Glutamatergic neuron (in vitro differentiated cells): ENCODE results near the gene CABP4. TPM values are rescaled to one million over a fixed set of nuclear protein-coding genes. Genes with fewer than 3 reads are reported as not detected.

Source experiments
- DNase-seq: peaks from one replicate; pipeline ENCODE4 v3.0.0; 2022
- H3K27ac Mint-ChIP-seq: one replicate; pipeline ENCODE4 v1.8.0; 2020; ENCODE audit warnings: mild to moderate bottlenecking, mixed read lengths, inconsistent platforms; ENCODE audit not compliant: unreplicated experiment
- H3K27me3 Mint-ChIP-seq: one replicate; pipeline ENCODE4 v1.8.0; 2020; ENCODE audit warnings: mild to moderate bottlenecking, moderate library complexity, mixed read lengths, inconsistent platforms; ENCODE audit not compliant: unreplicated experiment
- H3K36me3 Mint-ChIP-seq: one replicate; pipeline ENCODE4 v1.8.0; 2020; ENCODE audit warnings: mild to moderate bottlenecking, mixed read lengths, inconsistent platforms; ENCODE audit not compliant: unreplicated experiment
- H3K4me1 Mint-ChIP-seq: one replicate; pipeline ENCODE4 v1.8.0; 2020; ENCODE audit warnings: mild to moderate bottlenecking, low read depth, mixed read lengths, inconsistent platforms; ENCODE audit not compliant: unreplicated experiment
- H3K4me3 Mint-ChIP-seq: one replicate; pipeline ENCODE4 v1.8.0; 2020; ENCODE audit warnings: mild to moderate bottlenecking, mixed read lengths, inconsistent platforms; ENCODE audit not compliant: unreplicated experiment
- H3K9me3 Mint-ChIP-seq: one replicate; pipeline ENCODE4 v1.8.0; 2020; ENCODE audit warnings: mild to moderate bottlenecking, moderate library complexity, mixed read lengths, inconsistent platforms; ENCODE audit not compliant: unreplicated experiment
- total RNA-seq: library from RNA; stranded (reverse); fragmentation: NEBNext Ultra II Directional; extraction: Animal tissue kit (Norgen Biotek cat#: 25700); gene quantifications from one replicate; pipeline ENCODE4 v1.2.1, GENCODE V29; 2021; ENCODE audit not compliant: unreplicated experiment
- TF ChIP-seq, protein P1 (sequence below): fragments of 200-600 bp; sonication (generic); IDR thresholded peaks from one replicate; pipeline ENCODE4 v1.5.0; 2021; ENCODE audit not compliant: partially characterized antibody, unreplicated experiment

CABP4 gene
- total RNA-seq, 1 donor from 2014 or later, result not detected

- Mint-ChIP-seq H3K4me3 (peak overlapping the region; percentile 85), H3K9me3 (peaks cover 10% of the 10 kb centered on the region), H3K27me3 (peaks cover 18% of the 10 kb centered on the region), H3K36me3 (no peaks in the 10 kb centered on the region), H3K4me1 (peaks cover 10% of the 10 kb centered on the region), H3K27ac (peak overlapping the region; percentile 53)
- TF ChIP-seq, protein P1, sequence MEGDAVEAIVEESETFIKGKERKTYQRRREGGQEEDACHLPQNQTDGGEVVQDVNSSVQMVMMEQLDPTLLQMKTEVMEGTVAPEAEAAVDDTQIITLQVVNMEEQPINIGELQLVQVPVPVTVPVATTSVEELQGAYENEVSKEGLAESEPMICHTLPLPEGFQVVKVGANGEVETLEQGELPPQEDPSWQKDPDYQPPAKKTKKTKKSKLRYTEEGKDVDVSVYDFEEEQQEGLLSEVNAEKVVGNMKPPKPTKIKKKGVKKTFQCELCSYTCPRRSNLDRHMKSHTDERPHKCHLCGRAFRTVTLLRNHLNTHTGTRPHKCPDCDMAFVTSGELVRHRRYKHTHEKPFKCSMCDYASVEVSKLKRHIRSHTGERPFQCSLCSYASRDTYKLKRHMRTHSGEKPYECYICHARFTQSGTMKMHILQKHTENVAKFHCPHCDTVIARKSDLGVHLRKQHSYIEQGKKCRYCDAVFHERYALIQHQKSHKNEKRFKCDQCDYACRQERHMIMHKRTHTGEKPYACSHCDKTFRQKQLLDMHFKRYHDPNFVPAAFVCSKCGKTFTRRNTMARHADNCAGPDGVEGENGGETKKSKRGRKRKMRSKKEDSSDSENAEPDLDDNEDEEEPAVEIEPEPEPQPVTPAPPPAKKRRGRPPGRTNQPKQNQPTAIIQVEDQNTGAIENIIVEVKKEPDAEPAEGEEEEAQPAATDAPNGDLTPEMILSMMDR, result peak; percentile 22
- DNase-seq, result no peak
Observed at GRCh38 chr11:67506426-67507051, 51.4 kb downstream of the CABP4 start.

DNA sequence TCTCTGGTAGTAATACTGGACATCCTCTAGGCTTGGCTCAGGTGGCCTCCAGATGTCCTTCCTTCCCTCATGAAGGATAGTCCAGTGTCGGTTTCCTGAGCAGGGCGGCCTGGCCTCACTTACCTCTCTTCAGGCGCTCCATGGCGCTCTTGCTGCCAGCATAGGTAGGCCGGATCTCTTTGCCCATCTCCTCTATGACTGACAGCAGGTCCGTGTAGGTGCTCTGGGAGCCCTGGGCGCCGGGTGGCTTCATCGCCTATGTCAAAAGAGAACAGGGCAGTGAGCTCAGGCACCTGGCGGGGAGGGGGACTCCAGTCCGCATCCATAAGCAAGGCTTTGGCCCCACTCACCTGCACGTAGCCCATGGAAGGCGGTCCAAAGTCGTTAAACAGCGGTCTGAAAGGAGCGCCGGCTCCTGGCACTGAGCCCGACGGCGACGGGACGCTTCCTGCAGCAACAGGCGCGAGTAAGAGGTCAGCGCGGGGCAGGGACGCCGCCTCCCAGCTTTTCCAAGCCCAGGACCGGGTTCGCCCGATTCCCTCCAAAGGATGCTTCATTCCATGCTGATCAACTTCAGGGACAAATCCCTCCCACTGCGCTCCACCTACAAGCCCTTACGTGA, 52.2 kb downstream of the CABP4 start:
- Mint-ChIP-seq H3K4me1 (peaks cover 10% of the 10 kb centered on the region), H3K9me3 (peaks cover 10% of the 10 kb centered on the region), H3K27ac (peak overlapping the region; percentile 53), H3K27me3 (peaks cover 18% of the 10 kb centered on the region), H3K4me3 (peak overlapping the region; percentile 85), H3K36me3 (no peaks in the 10 kb centered on the region)
- TF ChIP-seq, protein P1, result no peak
- DNase-seq, result no peak

DNA sequence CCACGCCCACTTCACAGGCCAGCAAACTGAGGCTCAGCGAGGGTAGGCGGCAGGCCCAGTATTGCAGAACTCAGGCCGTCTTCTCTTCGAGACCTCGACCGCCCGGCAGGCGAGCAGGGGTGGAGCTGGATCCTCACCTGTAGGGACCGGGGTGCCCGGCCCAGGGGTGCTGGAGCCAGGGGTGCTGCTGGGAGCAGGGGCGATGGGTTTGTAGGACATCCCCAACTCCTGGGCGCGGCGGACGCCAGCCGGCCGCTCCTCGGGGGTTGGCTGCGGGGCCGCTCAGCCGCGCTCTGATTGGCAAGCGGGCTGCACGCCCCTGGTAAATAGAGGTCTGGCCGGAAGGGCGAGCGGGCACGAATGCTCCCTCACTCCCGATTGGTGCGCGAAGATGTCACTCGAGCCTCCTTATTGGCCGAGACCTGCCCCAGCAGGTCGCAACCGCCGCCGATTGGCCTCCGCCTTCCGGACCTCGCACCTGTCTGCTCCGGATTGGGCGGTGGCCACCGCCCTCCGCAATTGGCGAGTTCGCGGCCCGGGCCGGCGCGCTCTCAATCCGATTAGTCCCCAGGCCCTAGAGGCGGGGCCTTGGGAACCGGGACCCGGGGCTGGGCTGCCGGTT, 52.8 kb downstream of the CABP4 start, which contains the start of gene CDK2AP2:
Gene CDK2AP2, minus strand, starts transcription at position 299 of the 622 bp plus-strand sequence. Its CDS starts 80 bp downstream, at position 219.
- TF ChIP-seq, protein P1, result no peak
- peaks cover 10% of the 10 kb centered on the region for H3K9me3 Mint-ChIP-seq
- peaks cover 16% of the 10 kb centered on the region for H3K27me3 Mint-ChIP-seq
- peak; percentile 99 for DNase-seq
- peaks cover 7% of the 10 kb centered on the region for H3K4me1 Mint-ChIP-seq
- H3K36me3 Mint-ChIP-seq, result no peaks in the 10 kb centered on the region
- peak within 1 kb of the TSS; percentile 89 for H3K4me3 Mint-ChIP-seq
- H3K27ac Mint-ChIP-seq, result peak within 1 kb of the TSS; percentile 76

- H3K9me3 Mint-ChIP-seq, result peaks cover 7% of the 10 kb centered on the region
- TF ChIP-seq, protein P1, result no peak
- H3K4me3 Mint-ChIP-seq, result peak overlapping the region; percentile 89
- H3K36me3 Mint-ChIP-seq, result no peaks in the 10 kb centered on the region
- DNase-seq, result peak; percentile 100
- H3K27me3 Mint-ChIP-seq, result peaks cover 15% of the 10 kb centered on the region
- peaks cover 6% of the 10 kb centered on the region for H3K4me1 Mint-ChIP-seq
- peak overlapping the region; percentile 76 for H3K27ac Mint-ChIP-seq
Observed at GRCh38 chr11:67508486-67509121, 53.5 kb downstream of the CABP4 start.
